ENCODE measurements around the gene MAPKAPK2. TPM values are rescaled to one million over a fixed set of nuclear protein-coding genes. Genes with fewer than 3 reads are reported as not detected.

Gene MAPKAPK2
- total and polyA plus RNA-seq, 7 donors: 32.1 to 61.4 (median 39.3) TPM

DNA sequence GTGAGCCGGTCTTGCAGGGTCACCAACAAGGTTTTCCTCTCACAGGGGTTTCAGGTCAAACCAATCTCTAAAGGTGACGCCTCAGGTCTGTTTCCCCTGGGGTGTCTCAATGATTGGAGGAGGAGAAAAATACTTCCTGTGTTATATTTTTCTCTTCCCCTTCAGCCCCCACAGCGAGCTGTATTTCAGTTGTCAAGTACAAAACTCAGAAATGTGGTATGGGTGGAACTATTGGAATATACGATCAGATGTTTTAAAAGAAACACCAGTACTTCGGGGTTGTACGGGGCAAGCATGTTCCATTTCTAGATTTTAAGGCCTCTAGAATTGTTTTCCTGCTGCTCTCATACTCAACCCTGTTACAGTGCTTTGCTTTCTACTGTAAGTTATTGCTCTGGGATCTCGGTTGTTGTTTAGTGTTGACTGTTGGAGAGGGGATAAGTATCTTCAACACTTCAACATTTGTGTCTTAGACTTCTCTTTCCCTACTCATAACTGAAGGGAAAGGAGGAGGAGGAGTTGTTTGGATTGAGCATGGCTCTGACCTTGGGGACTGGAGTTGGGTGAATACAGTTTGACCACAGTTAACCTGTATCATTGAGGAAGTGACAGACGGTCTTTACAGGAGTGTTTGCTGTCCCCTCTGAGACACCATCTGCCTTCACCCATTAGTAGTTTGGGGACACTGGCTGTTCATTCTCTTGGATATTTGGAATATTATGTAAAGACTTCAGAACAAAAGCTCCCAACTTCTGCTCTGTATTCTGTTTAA lies 2.0 kb downstream of the MAPKAPK2 start:
- H3K27me3 ChIP-seq: no peaks in the 10 kb centered on the region
- H3K4me1 ChIP-seq: peaks cover 0 to 62% (median 59%) of the 10 kb centered on the region in 4 donors
- H3K9me3 ChIP-seq: no peaks in the 10 kb centered on the region
- H3K27ac ChIP-seq: peak overlapping the region; percentile 95 to 100 (median 97)
- peak overlapping the region; percentile 73 to 89 (median 78) for H3K4me3 ChIP-seq
- intact Hi-C loops (cut with DNase I): no loop called here
- no peak for DNase-seq
- H3K36me3 ChIP-seq: no peaks in the 10 kb centered on the region
- WGBS, 2 donors: 2 to 3% methylated on average over 8 of the region's 8 CpGs
- TF ChIP-seq CTCF (IDR thresholded peaks at IDR 0.05): no peak
- TF ChIP-seq POLR2A (IDR thresholded peaks at IDR 0.05): no peak
- TF ChIP-seq EP300 (IDR thresholded peaks at IDR 0.05): no peak
- TF ChIP-seq POLR2AphosphoS5 (IDR thresholded peaks at IDR 0.05): no peak

DNA sequence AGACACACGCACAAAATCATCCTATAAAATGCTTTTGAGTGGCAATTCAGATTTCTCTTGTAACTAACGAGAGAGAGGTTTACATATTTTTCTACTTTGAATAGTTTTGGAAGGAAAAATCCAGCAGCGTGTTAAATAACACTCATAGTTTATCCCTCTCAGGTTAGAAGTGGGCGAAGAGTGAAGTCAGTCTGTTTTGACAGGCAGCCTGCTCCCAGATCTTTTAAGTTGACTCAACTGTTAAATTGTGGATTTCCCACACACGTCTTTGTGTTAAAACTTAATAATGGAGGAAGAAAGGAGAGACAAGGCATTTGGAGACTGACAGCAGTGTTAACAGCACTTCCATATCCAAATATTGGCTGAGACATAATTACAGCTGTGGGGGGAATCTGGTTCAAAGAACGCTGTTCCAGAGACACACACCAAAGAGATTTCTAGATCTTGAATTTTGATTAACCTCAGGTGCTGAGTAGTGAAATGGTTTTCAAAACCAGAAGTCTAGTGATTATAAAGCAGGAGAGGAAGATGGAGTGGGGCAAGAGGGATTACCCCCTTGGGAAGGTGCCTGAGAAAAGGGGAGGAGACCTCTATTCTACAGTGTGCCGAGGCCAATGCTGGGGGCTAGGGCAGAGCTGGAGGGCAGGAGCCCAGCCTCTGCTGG lies 2.7 kb downstream of the MAPKAPK2 start:
- H3K4me3 ChIP-seq: peak overlapping the region in 2 of 4 donors; percentile 74 to 82
- peak overlapping the region; percentile 95 to 100 (median 97) for H3K27ac ChIP-seq
- 67 to 74% methylated on average over 7 of the region's 7 CpGs for WGBS, 2 donors
- no peak for DNase-seq
- H3K4me1 ChIP-seq: peaks cover 0 to 69% (median 66%) of the 10 kb centered on the region in 4 donors
- H3K9me3 ChIP-seq: no peaks in the 10 kb centered on the region
- intact Hi-C loops (cut with DNase I): no loop called here
- H3K36me3 ChIP-seq: no peaks in the 10 kb centered on the region
- no peaks in the 10 kb centered on the region for H3K27me3 ChIP-seq
- no peak for TF ChIP-seq POLR2A (IDR thresholded peaks at IDR 0.05)
- no peak for TF ChIP-seq EP300 (IDR thresholded peaks at IDR 0.05)
- no peak for TF ChIP-seq CTCF (IDR thresholded peaks at IDR 0.05)
- no peak for TF ChIP-seq POLR2AphosphoS5 (IDR thresholded peaks at IDR 0.05)

DNA sequence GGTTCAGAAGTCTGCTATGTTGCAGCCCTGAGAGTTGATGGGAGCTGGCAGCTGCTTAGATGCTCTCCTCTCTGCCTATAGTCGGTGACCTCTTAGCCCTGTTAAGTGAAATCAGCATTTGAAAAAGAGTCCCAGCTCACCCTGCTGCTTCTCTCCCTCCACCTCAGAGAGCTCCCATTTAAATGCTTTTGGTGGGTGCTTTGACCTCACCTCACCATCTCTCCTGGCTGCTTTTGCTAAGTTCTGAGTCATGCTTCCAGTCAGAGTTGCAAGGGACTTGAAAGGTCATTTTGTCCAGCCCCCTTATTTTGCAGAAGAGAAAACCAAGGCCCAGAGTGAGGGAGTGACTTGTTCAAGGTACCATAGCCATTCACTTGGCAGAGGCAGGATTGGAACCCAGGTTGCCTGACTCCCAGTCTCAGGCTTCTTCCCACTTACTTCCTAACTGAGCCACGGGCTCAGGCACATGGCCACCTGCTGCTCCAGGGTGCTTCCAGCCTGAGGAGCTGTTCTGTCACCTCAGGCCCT lies 3.3 kb downstream of the MAPKAPK2 start:
- Histone ChIP-seq H3K4me1 (peaks cover 0 to 75% (median 72%) of the 10 kb centered on the region in 4 donors), H3K9me3 (no peaks in the 10 kb centered on the region), H3K27ac (peak overlapping the region; percentile 95 to 100 (median 97)), H3K36me3 (no peaks in the 10 kb centered on the region), H3K27me3 (no peaks in the 10 kb centered on the region), H3K4me3 (peak overlapping the region in 1 of 4 donors; percentile 82)
- DNase-seq: peak; percentile 58
- TF ChIP-seq POLR2A (IDR thresholded peaks at IDR 0.05): no peak
- TF ChIP-seq CTCF (IDR thresholded peaks at IDR 0.05): no peak
- TF ChIP-seq POLR2AphosphoS5 (IDR thresholded peaks at IDR 0.05): no peak
- no peak for TF ChIP-seq EP300 (IDR thresholded peaks at IDR 0.05)
- intact Hi-C loops (cut with DNase I): no loop called here
- 68 to 70% methylated on average over 2 of the region's 2 CpGs for WGBS, 2 donors

DNA sequence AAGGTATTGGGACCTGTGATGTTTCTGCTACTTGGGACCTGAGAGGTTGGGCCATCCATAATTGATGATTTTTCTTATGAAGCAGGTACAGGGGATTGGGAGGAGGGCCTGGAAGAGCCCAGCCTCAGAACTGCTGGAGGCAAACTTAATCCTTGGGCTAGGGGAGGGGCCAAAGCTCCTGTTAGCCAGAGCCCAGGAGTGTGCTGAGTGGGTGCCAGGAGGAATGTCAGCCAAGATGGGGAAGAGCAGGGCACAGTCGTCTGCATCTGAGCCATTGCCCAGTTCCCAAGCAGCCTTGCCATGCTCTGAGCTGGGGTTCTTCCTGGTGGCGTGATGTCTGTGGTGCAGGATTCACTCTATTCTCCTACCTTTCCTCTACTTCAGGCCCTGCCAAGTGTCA lies 5.8 kb downstream of the MAPKAPK2 start:
- Histone ChIP-seq H3K27ac (peak overlapping the region; percentile 16 to 94 (median 85)), H3K9me3 (no peaks in the 10 kb centered on the region), H3K36me3 (no peaks in the 10 kb centered on the region), H3K4me1 (peaks cover 0 to 92% (median 88%) of the 10 kb centered on the region in 4 donors), H3K4me3 (no peak overlapping the region), H3K27me3 (no peaks in the 10 kb centered on the region)
- TF ChIP-seq CTCF (IDR thresholded peaks at IDR 0.05) (no peak), POLR2A (IDR thresholded peaks at IDR 0.05) (no peak), POLR2AphosphoS5 (IDR thresholded peaks at IDR 0.05) (no peak), EP300 (IDR thresholded peaks at IDR 0.05) (no peak)
- DNase-seq: peak; percentile 82
- intact Hi-C loops (cut with DNase I): loop anchor here (10.0 kb wide), 1 partner anchor 1544 kb away; no protein-coding TSS in a partner anchor
- 82 to 83% methylated on average over 2 of the region's 2 CpGs for WGBS, 2 donors

All from sigmoid colon (tissue), 7 donors.